Esophagus muscularis mucosa (tissue), 4 donors: ENCODE results near the gene NUP37.

Experiments used
- CTCF ChIP-seq, 3 experiments: fragments of 200-600 bp in 2 of 3; fragments of 450-650 bp in 1 of 3; sonication (generic) in 2 of 3; IDR thresholded peaks; one replicate each; pipeline ENCODE4 v1.5.1; 2017 to 2019; ENCODE audit warnings: antibody characterized with exemption in 3 of 3, mild to moderate bottlenecking in 2 of 3, moderate library complexity in 1 of 3
- EP300 ChIP-seq: sonication (generic); formaldehyde crosslinking; IDR thresholded peaks from one replicate; pipeline ENCODE4 v1.6.1; 2017; ENCODE audit warnings: antibody characterized with exemption
- POLR2A ChIP-seq: fragments of 450-650 bp; IDR thresholded peaks from one replicate; pipeline ENCODE4 v1.6.1; 2017; ENCODE audit warnings: antibody characterized with exemption, moderate library complexity, mild to moderate bottlenecking, low read depth

- TF ChIP-seq POLR2A (no peak), CTCF (IDR thresholded peaks at IDR 0.05) (no peak), EP300 (no peak)
These were observed 93.2 kb downstream of the NUP37 start for GRCh38 chr12:102026728-102027127.
